GM21390 (cell line): ENCODE results near the gene AGO3.
A peak's percentile ranks its signal among the peaks of the same experiment; 100 is the strongest.
"Not testable (repeated sequence)": the region's sequence is repeated elsewhere in the genome, so short reads cannot be mapped to it uniquely, and the experiment has no call there.

ENCODE experiments used
- ATAC-seq: cut with Tn5 transposase; IDR thresholded peaks from one replicate; pipeline ENCODE4 v1.9.1; 2021; ENCODE audit not compliant: unreplicated experiment

The AGO3 gene

GRCh38 chr1:35930593-35931445 is at the start of gene AGO3:
Gene AGO3 (plus strand): TSS chr1:35931105. CDS start chr1:35931427, 322 bp downstream.
- ATAC-seq, result peak; percentile 86

DNA sequence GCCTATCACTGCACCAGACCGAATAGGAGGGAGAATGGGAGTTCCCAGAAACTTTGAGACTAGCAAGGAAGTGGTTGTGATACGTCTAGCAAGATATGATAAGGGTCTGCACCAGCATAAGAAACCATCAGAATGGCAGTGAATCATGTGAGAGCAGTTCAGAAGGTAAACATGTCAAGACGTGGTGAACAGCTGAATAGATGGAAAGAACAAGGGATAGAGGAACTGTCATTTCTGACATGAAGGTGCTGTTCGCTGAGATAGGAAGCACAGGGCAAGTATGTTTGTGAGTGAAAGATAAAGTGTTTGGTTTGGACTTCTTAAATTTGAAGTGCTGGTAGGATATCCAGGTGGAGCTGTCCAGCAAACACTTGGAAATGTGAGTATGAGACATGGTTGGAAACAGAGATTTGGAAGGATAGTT is 49.0 kb upstream of the AGO3 start:
- ATAC-seq, result no peak

DNA sequence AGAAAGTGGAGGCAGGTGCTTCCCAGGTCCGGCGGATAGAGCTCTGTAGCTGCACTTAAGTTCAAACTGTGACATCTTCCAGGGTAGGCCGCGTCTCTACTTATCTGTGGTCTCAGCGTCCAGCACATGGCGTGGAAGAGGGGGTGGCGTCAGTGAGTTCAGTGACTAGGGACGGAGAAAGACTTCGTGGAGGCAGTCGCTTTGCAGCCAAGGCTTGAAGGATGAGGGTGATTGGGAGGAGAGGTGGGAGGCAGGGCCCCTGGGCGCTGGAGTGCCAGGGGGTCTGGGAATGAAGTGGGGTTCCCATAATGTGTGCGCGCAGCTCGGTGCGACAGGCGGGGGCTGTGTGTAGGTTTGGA is 48.3 kb upstream of the AGO3 start:
- ATAC-seq, result no peak

DNA sequence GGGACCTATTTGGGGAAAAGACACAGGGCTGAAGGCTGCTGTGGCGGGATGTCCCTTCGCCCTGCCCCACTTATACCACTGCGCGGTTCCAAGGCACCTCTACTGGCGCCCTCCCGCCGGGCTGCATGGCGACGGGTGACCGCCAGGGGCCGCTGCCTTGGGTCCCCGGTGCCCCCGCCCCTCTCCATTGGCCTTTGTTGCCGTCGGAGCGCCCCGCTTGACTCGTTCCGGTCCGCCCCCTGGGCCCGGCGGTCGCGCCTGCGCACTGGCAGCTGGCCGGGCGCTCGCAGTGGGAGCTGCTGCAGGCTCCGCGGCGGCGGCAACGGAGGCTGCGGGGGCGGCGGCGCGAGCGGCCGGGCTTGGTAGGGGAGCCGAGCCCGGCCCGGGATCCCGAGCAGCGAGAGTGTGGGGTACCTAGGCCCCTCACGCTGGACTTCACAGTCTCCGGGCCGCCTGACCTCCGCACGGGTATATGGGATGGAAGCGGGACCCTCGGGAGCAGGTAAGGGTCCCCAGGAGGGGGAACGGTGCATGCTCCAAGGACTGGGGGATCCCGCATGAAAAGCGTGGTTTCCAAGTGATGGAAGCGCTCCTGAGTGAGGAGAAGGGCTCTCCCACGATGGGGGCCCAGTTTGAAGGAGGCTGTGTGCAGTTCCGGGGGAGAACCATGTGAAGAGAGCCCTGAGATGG is 47.8 kb upstream of the AGO3 start, which contains the start of gene AGO1:
TSS of gene AGO1 (plus strand) at position 265 of the 690 bp plus-strand sequence. CDS start at position 478, 213 bp downstream.
- peak; percentile 90 for ATAC-seq

- ATAC-seq, result no peak
These were observed 47.2 kb upstream of the AGO3 start for GRCh38 chr1:35883635-35884101.

GRCh38 chr1:35884934-35885333 is 46.0 kb upstream of the AGO3 start:
- no peak for ATAC-seq

GRCh38 chr1:35885961-35886558 is 44.8 kb upstream of the AGO3 start:
- ATAC-seq, result no peak

DNA sequence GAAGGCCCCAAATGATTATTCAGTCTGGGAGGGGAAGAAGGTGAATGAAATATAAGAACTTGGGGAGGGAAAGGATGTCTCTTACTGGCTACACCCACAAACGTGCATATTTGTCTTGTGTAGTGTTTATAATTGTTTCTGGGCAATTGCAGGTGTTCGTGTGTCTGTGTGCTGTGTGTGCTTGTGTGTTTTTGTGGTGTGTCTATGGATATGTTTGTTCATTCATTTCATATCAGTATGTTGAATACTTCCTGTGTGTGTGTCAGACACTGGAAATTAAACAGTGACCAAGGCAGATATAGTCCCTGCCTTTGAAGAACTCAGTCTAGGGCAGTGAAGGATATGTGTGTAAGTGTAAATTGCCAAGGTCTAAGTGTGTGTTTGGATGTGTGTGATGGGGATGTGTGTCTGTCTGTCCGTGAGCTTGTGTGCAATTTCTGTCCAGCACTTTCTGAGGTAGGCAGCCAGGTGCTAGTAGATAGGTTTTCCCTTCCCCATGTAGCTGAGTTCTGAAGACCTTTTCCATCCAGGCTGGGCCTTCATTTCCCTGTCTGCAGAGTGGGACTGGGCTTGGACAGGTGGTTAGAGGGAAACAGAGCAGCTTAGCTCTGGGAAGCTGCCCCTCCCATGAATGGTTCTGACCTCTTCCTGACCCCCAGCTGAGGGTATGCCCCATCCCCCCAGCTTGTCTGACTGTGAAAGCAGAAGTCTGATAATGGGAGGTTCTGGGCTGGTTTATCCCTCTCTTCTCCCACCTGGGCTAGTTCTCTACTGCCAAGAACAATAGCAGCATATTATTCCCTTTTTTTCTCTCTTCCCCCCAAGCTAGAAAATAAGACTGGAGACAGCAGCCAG is 44.1 kb upstream of the AGO3 start:
- no peak for ATAC-seq

- ATAC-seq, result no peak
These were observed 43.4 kb upstream of the AGO3 start for GRCh38 chr1:35887508-35887907.

DNA sequence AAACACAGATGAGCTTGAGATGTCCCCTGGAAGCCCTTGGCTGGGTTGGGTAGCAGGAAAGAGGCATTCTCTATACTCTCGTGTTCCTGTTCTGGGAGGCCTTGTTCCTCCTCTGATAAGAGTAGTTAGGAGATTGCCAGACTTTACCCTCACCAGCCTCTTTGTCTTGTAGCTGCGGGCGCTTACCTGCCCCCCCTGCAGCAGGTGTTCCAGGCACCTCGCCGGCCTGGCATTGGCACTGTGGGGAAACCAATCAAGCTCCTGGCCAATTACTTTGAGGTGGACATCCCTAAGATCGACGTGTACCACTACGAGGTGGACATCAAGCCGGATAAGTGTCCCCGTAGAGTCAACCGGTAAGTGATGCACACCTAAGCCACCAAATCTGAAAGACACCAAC is 42.6 kb upstream of the AGO3 start:
- ATAC-seq, result no peak

DNA sequence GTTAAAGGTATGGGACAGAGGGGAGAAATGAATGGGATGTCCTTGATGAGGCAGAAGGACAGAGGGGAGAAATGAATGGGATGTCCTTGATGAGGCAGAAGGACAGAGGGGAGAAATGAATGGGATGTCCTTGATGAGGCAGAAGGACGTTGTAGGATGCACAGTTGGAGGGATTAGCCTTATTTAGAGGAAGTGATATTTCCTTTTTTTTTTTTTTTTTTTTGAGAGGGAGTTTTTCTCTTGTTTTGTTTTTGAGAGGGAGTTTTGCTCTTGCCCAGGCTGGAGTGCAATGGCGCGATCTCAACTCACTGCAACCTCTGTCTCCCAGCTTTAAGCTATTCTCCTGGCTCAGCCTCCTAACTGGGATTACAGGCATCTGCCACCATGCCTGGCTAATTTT is 41.9 kb upstream of the AGO3 start:
- not testable (repeated sequence) for ATAC-seq

DNA sequence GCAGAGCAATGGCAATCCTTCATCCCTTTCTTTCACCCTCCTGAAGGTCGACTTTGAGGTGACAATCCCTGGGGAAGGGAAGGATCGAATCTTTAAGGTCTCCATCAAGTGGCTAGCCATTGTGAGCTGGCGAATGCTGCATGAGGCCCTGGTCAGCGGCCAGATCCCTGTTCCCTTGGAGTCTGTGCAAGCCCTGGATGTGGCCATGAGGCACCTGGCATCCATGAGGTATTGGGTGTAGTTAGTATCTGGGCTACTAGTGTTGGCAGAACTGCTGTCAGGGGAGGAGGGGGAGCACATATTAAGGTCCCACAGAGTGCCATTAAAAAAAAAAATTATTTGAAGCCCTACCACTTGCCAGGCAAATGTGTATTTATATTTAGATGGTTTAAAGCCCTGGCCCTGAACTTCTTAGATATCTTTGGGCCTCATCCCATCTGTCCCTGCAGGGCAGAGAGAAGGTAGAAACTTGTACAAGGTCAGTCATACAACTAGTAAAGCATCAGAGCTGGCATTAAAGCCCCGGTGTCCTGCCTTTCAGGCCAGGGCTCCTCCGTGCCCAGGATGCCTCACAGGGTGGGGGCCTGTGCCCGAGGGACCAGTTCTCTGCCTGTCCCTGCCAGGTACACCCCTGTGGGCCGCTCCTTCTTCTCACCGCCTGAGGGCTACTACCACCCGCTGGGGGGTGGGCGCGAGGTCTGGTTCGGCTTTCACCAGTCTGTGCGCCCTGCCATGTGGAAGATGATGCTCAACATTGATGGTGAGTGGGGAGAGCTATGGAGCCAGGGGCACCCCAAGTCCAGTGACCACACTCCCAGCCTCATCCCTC is 37.6 kb upstream of the AGO3 start:
- no peak for ATAC-seq

GRCh38 chr1:35894183-35894582 is 36.7 kb upstream of the AGO3 start:
- ATAC-seq, result peak; percentile 60

- no peak for ATAC-seq
These were observed 36.2 kb upstream of the AGO3 start for GRCh38 chr1:35894656-35895055.

DNA sequence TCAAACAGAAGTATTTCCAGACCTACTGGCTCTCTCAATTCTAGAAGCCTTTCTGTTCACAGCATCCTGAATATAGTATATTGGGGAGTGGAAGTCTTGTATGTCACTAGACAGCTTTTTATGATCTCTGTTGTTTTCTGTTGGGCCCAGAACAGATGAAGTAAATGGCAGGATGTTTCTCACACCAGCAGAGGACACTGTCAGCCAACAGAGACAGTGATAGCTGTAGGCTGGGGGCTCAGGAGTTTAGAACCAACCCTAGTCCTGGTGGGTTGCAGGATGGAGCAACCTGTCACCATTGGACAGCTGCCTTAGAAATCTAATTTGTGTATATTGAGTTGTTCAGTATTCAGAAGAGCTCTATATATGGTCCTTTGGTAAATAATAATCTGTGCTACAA is 31.0 kb upstream of the AGO3 start:
- no peak for ATAC-seq

- no peak for ATAC-seq
These were observed 29.7 kb upstream of the AGO3 start for GRCh38 chr1:35901235-35901634.

GRCh38 chr1:35902671-35903070 is 28.2 kb upstream of the AGO3 start:
- ATAC-seq, result no peak

GRCh38 chr1:35914717-35915116 is 16.2 kb upstream of the AGO3 start:
- ATAC-seq, result no peak

- no peak for ATAC-seq
These were observed 15.2 kb upstream of the AGO3 start for GRCh38 chr1:35915693-35916092.

- ATAC-seq, result no peak
These were observed 7.1 kb upstream of the AGO3 start for GRCh38 chr1:35923791-35924221.
